Measurements from ENCODE around the gene CSTPP1.

Gene CSTPP1

GRCh38 chr11:47132981-47133380 is 196.4 kb downstream of the CSTPP1 start:
- no peak overlapping the region for H2AFZ ChIP-seq (ENCODE audit: low read length)
- H3K9ac ChIP-seq (ENCODE audit: low read length) = no peak overlapping the region
- no peaks in the 10 kb centered on the region for H4K20me1 ChIP-seq (ENCODE audit: insufficient read depth, low read length)
- H3K4me1 ChIP-seq (ENCODE audit: insufficient read depth, low read length, severe bottlenecking) = peaks cover 29% of the 10 kb centered on the region
- peaks cover 7% of the 10 kb centered on the region; the same call in 1 of the 2 replicates for H3K36me3 ChIP-seq (ENCODE audit: insufficient read depth, low read length)
- no peaks in the 10 kb centered on the region for H3F3A ChIP-seq (ENCODE audit: insufficient read depth, low read length)
- no peak for TF ChIP-seq CTCF (IDR thresholded peaks at IDR 0.05; ENCODE audit: low read length)
- no peak for TF ChIP-seq EZH2 (IDR thresholded peaks at IDR 0.05; ENCODE audit: borderline replicate concordance, low read length)
- no peaks in the 10 kb centered on the region for H3K79me2 ChIP-seq (ENCODE audit: insufficient read depth, low read length)
- H3K27me3 ChIP-seq (ENCODE audit: insufficient read depth, low read length) = no peaks in the 10 kb centered on the region
- no peaks in the 10 kb centered on the region for H3K9me3 ChIP-seq (ENCODE audit: low read length)
- no peak overlapping the region for H3K27ac ChIP-seq (ENCODE audit: low read depth, low read length, poor library complexity, severe bottlenecking)
- H3K4me3 ChIP-seq (ENCODE audit: low read depth, low read length, poor library complexity, severe bottlenecking) = no peak overlapping the region
- H3K9me2 ChIP-seq (ENCODE audit: low read depth, low read length) = no peaks in the 10 kb centered on the region
- no peak overlapping the region for H3K4me2 ChIP-seq (ENCODE audit: low read length)

- Histone ChIP-seq H3K9me2 (ENCODE audit: low read depth, low read length) (no peaks in the 10 kb centered on the region), H3F3A (ENCODE audit: insufficient read depth, low read length) (no peaks in the 10 kb centered on the region), H3K4me3 (ENCODE audit: low read depth, low read length, poor library complexity, severe bottlenecking) (no peak overlapping the region), H3K9ac (ENCODE audit: low read length) (no peak overlapping the region), H3K4me2 (ENCODE audit: low read length) (no peak overlapping the region), H3K27ac (ENCODE audit: low read depth, low read length, poor library complexity, severe bottlenecking) (no peak overlapping the region), H3K79me2 (ENCODE audit: insufficient read depth, low read length) (no peaks in the 10 kb centered on the region), H3K36me3 (ENCODE audit: insufficient read depth, low read length) (peaks cover 13% of the 10 kb centered on the region; the same call in 1 of the 2 replicates), H3K4me1 (ENCODE audit: insufficient read depth, low read length, severe bottlenecking) (peaks cover 15% of the 10 kb centered on the region), H4K20me1 (ENCODE audit: insufficient read depth, low read length) (no peaks in the 10 kb centered on the region), H3K9me3 (ENCODE audit: low read length) (no peaks in the 10 kb centered on the region), H3K27me3 (ENCODE audit: insufficient read depth, low read length) (no peaks in the 10 kb centered on the region), H2AFZ (ENCODE audit: low read length) (no peak overlapping the region)
- no peak for TF ChIP-seq CTCF (IDR thresholded peaks at IDR 0.05; ENCODE audit: low read length)
- no peak for TF ChIP-seq EZH2 (IDR thresholded peaks at IDR 0.05; ENCODE audit: borderline replicate concordance, low read length)
Measured at GRCh38 chr11:47136327-47136726, 199.8 kb downstream of the CSTPP1 start.

- Histone ChIP-seq H2AFZ (ENCODE audit: low read length) (no peak overlapping the region), H3K9me3 (ENCODE audit: low read length) (no peaks in the 10 kb centered on the region), H3K9ac (ENCODE audit: low read length) (no peak overlapping the region), H3K79me2 (ENCODE audit: insufficient read depth, low read length) (no peaks in the 10 kb centered on the region), H3K4me3 (ENCODE audit: low read depth, low read length, poor library complexity, severe bottlenecking) (no peak overlapping the region), H3K36me3 (ENCODE audit: insufficient read depth, low read length) (peaks cover 13% of the 10 kb centered on the region; the same call in 1 of the 2 replicates), H3K27me3 (ENCODE audit: insufficient read depth, low read length) (no peaks in the 10 kb centered on the region), H3K4me1 (ENCODE audit: insufficient read depth, low read length, severe bottlenecking) (peaks cover 13% of the 10 kb centered on the region), H3K9me2 (ENCODE audit: low read depth, low read length) (no peaks in the 10 kb centered on the region), H3K27ac (ENCODE audit: low read depth, low read length, poor library complexity, severe bottlenecking) (no peak overlapping the region), H3F3A (ENCODE audit: insufficient read depth, low read length) (no peaks in the 10 kb centered on the region), H3K4me2 (ENCODE audit: low read length) (no peak overlapping the region), H4K20me1 (ENCODE audit: insufficient read depth, low read length) (no peaks in the 10 kb centered on the region)
- no peak for TF ChIP-seq CTCF (IDR thresholded peaks at IDR 0.05; ENCODE audit: low read length)
- TF ChIP-seq EZH2 (IDR thresholded peaks at IDR 0.05; ENCODE audit: borderline replicate concordance, low read length) = no peak
Measured at GRCh38 chr11:47136921-47137320, 200.4 kb downstream of the CSTPP1 start.

All from OCI-LY1 (cell line).